HEK293T (cell line): ENCODE results near the gene CASP10.

Experiments
- ARNT ChIP-seq: fragments of 450-650 bp; IDR thresholded peaks from 2 replicates; pipeline ENCODE4 v1.6.1; 2017; ENCODE audit warnings: mild to moderate bottlenecking
- CTBP1 ChIP-seq: fragments of 450-650 bp; IDR thresholded peaks from 2 replicates; pipeline ENCODE4 v1.6.1; 2016; ENCODE audit warnings: borderline replicate concordance
- ELF4 ChIP-seq: fragments of 450-650 bp; IDR thresholded peaks from 2 replicates; pipeline ENCODE4 v1.6.1; 2017; ENCODE audit warnings: antibody characterized with exemption
- FOXA1 ChIP-seq: fragments of 450-650 bp; IDR thresholded peaks from 2 replicates; pipeline ENCODE4 v1.6.1; 2016; ENCODE audit warnings: mild to moderate bottlenecking
- FOXK2 ChIP-seq: fragments of 450-650 bp; IDR thresholded peaks from 2 replicates; pipeline ENCODE4 v1.6.1; 2016; ENCODE audit warnings: mild to moderate bottlenecking
- NFRKB ChIP-seq: fragments of 450-650 bp; IDR thresholded peaks from 2 replicates; pipeline ENCODE4 v1.6.1; 2016; ENCODE audit warnings: mild to moderate bottlenecking, moderate library complexity
- SUZ12 ChIP-seq: fragments of 450-650 bp; IDR thresholded peaks from 2 replicates; pipeline ENCODE4 v1.6.1; 2016; ENCODE audit warnings: mild to moderate bottlenecking
- ZNF384 ChIP-seq: fragments of 450-650 bp; IDR thresholded peaks from 2 replicates; pipeline ENCODE4 v1.6.1; 2016
- TF ChIP-seq, protein P1 (sequence below): fragments of 450-650 bp; IDR thresholded peaks from 2 replicates; pipeline ENCODE4 v1.6.1; 2016

DNA sequence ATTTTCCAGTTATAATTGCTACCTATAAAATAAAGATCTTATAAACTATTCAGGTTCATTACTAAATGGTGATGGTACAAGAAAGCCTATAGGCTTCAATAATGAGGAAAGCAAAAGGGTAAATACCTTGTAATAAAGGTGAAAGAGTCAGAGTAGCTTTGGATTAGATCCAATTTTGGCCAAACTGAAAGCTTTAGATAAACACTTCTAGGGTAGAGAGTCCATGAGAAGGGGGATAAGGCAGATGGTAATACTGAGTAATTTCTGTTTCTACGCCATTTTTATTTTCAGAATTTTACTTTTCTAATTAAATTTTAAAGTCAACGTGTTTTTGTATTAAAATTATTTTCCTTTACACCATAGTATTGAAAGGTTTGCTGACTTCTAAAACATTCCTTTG lies 86.8 kb downstream of the CASP10 start:
- no peak for TF ChIP-seq ARNT
- TF ChIP-seq ZNF384, result no peak
- no peak for TF ChIP-seq ELF4
- no peak for TF ChIP-seq NFRKB
- TF ChIP-seq FOXK2, result no peak
- no peak for TF ChIP-seq FOXA1
- no peak for TF ChIP-seq SUZ12
- TF ChIP-seq, protein P1, sequence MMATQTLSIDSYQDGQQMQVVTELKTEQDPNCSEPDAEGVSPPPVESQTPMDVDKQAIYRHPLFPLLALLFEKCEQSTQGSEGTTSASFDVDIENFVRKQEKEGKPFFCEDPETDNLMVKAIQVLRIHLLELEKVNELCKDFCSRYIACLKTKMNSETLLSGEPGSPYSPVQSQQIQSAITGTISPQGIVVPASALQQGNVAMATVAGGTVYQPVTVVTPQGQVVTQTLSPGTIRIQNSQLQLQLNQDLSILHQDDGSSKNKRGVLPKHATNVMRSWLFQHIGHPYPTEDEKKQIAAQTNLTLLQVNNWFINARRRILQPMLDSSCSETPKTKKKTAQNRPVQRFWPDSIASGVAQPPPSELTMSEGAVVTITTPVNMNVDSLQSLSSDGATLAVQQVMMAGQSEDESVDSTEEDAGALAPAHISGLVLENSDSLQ, result no peak
- no peak for TF ChIP-seq CTBP1
